NCI-H446 treated with DMSO at 0.1 percent for 48 hours (cell line): Measurements from ENCODE around the gene MIF4GD.
"Not testable (repeated sequence)": the region's sequence is repeated elsewhere in the genome, so short reads cannot be mapped to it uniquely, and the experiment has no call there.

Source experiments
- DNase-seq: peaks from one replicate; lab custom pipeline; 2025; lab: John Stamatoyannopoulos, UW

The MIF4GD gene

GRCh38 chr17:75288359-75288758, 17.3 kb upstream of the MIF4GD start:
- DNase-seq, result no peak

- DNase-seq, result no peak
These were observed 16.2 kb upstream of the MIF4GD start for GRCh38 chr17:75287221-75287620.

- no peak for DNase-seq
These were observed 14.1 kb upstream of the MIF4GD start for GRCh38 chr17:75285123-75285522.

GRCh38 chr17:75280189-75280588, 9.2 kb upstream of the MIF4GD start:
- DNase-seq, result not testable (repeated sequence)

- no peak for DNase-seq
These were observed 6.6 kb upstream of the MIF4GD start for GRCh38 chr17:75277664-75278071.

- DNase-seq, result no peak
These were observed 3.1 kb upstream of the MIF4GD start for GRCh38 chr17:75273977-75274708.

- peak; percentile 13 for DNase-seq
These were observed 1.8 kb upstream of the MIF4GD start for GRCh38 chr17:75272848-75273184.

- no peak for DNase-seq
These were observed 1.2 kb upstream of the MIF4GD start for GRCh38 chr17:75271955-75272847.

GRCh38 chr17:75271233-75271954, 363 bp upstream of the MIF4GD start:
- no peak for DNase-seq

GRCh38 chr17:75270218-75270965, 639 bp downstream of the MIF4GD start:
- DNase-seq, result peak; percentile 27

- DNase-seq, result no peak
These were observed 1.2 kb downstream of the MIF4GD start for GRCh38 chr17:75269844-75270217.

GRCh38 chr17:75267411-75268232, 3.4 kb downstream of the MIF4GD start:
- DNase-seq, result no peak

- peak; percentile 16 for DNase-seq
These were observed 3.9 kb downstream of the MIF4GD start for GRCh38 chr17:75267153-75267410.

- no peak for DNase-seq
These were observed 4.5 kb downstream of the MIF4GD start for GRCh38 chr17:75266316-75267152.

GRCh38 chr17:75265614-75266315, 5.3 kb downstream of the MIF4GD start:
- DNase-seq, result no peak

- no peak for DNase-seq
These were observed 8.0 kb downstream of the MIF4GD start for GRCh38 chr17:75263055-75263454.

- no peak for DNase-seq
These were observed 8.9 kb downstream of the MIF4GD start for GRCh38 chr17:75262112-75262606.

GRCh38 chr17:75261336-75262111, 9.5 kb downstream of the MIF4GD start, which contains the start of the genes GGA3 and MRPS7:
GGA3 (minus strand) TSS chr17:75261606; CDS start chr17:75261587, 19 bp downstream.
MRPS7 (plus strand) TSS chr17:75261879; CDS start chr17:75261901, 22 bp downstream.
- DNase-seq, result peak; percentile 83
